Epithelial cell of esophagus (primary cell): ENCODE data around the gene SLX9.

Experiments
- DNase-seq: peaks from one replicate; pipeline ENCODE4 v3.0.0; 2010; ENCODE audit warnings: low read depth
- H3K4me3 ChIP-seq: 2 replicates; pipeline ENCODE4 v1.5.1; 2011; ENCODE audit warnings: mild to moderate bottlenecking, low read length, control low read depth
- CTCF ChIP-seq: IDR thresholded peaks from 2 replicates; pipeline ENCODE4 v1.5.1; 2011; ENCODE audit warnings: low read depth, mild to moderate bottlenecking, low read length, control low read depth, inconsistent platforms; ENCODE audit not compliant: insufficient read depth; ENCODE audit errors: missing control alignments

SLX9 gene

GRCh38 chr21:44898011-44898488 is 41.8 kb upstream of the SLX9 start:
- no peak for TF ChIP-seq CTCF
- no peak overlapping the region for H3K4me3 ChIP-seq
- no peak for DNase-seq

GRCh38 chr21:44898851-44899767 is 40.7 kb upstream of the SLX9 start:
- no peak for TF ChIP-seq CTCF
- no peak for DNase-seq
- no peak overlapping the region for H3K4me3 ChIP-seq

GRCh38 chr21:44899768-44900558 is 39.9 kb upstream of the SLX9 start:
- no peak for DNase-seq
- H3K4me3 ChIP-seq, result no peak overlapping the region
- TF ChIP-seq CTCF, result no peak

GRCh38 chr21:44900559-44901251 is 39.1 kb upstream of the SLX9 start:
- TF ChIP-seq CTCF, result no peak
- no peak for DNase-seq

GRCh38 chr21:44901391-44902074 is 38.3 kb upstream of the SLX9 start:
- DNase-seq, result no peak
- TF ChIP-seq CTCF, result no peak
- no peak overlapping the region for H3K4me3 ChIP-seq

More at GRCh38 chr21:44900559-44901251, 39.1 kb upstream of the SLX9 start:
- H3K4me3 ChIP-seq, result no peak overlapping the region
